Measurements from ENCODE around the gene DIAPH3.
"Not testable (repeated sequence)": the region's sequence is repeated elsewhere in the genome, so short reads cannot be mapped to it uniquely, and the experiment has no call there.

Gene DIAPH3

GRCh38 chr13:60048353-60048752, 115.4 kb downstream of the DIAPH3 start:
- not testable (repeated sequence) for H3K4me3 ChIP-seq (ENCODE audit: insufficient read depth in 1 of 2, low read depth in 1 of 2, low read length in 2 of 2); H3K14ac ChIP-seq (ENCODE audit: low read length in 2 of 2); H3K27me3 ChIP-seq (ENCODE audit: control insufficient read depth in 1 of 2, insufficient read depth in 1 of 2, low read length in 2 of 2); H3K4me2 ChIP-seq (ENCODE audit: low read length, poor library complexity, severe bottlenecking); H2BK120ac ChIP-seq (ENCODE audit: low read depth, low read length); H3K9ac ChIP-seq (ENCODE audit: low read length); H2AFZ ChIP-seq (ENCODE audit: low read depth, low read length); H4K8ac ChIP-seq (ENCODE audit: low read length); H3K4ac ChIP-seq (ENCODE audit: low read depth in 1 of 2, low read length in 2 of 2); H2AK5ac ChIP-seq (ENCODE audit: low read length, severe bottlenecking); H3K36me3 ChIP-seq (ENCODE audit: control insufficient read depth in 1 of 2, insufficient read depth in 2 of 2, low read depth in 1 of 2, low read length in 2 of 2); H3K4me1 ChIP-seq (ENCODE audit: control insufficient read depth, insufficient read depth, low read depth, low read length); DNase-seq; H3K18ac ChIP-seq (ENCODE audit: low read depth in 1 of 2, low read length in 2 of 2); H3K27ac ChIP-seq (ENCODE audit: low read length, poor library complexity, severe bottlenecking); H2BK12ac ChIP-seq (ENCODE audit: low read length in 2 of 2); H3K9me3 ChIP-seq (ENCODE audit: control insufficient read depth, low read length); H3K23ac ChIP-seq (ENCODE audit: low read length in 2 of 2); H2BK5ac ChIP-seq (ENCODE audit: low read depth, low read length, poor library complexity, severe bottlenecking); H4K91ac ChIP-seq (ENCODE audit: low read length); H2BK15ac ChIP-seq (ENCODE audit: low read depth, poor library complexity, severe bottlenecking)
- H3K79me1 ChIP-seq (replicated peaks; ENCODE audit: low read length, poor library complexity, severe bottlenecking): peaks cover 18% of the 10 kb centered on the region

GRCh38 chr13:60047918-60048317, 115.8 kb downstream of the DIAPH3 start:
- Histone ChIP-seq H3K79me1 (replicated peaks; ENCODE audit: low read length, poor library complexity, severe bottlenecking) (peaks cover 18% of the 10 kb centered on the region), H2BK120ac (ENCODE audit: low read depth, low read length) (no peak overlapping the region), H3K4ac (ENCODE audit: low read depth in 1 of 2, low read length in 2 of 2) (no peak overlapping the region), H3K9ac (ENCODE audit: low read length) (no peak overlapping the region), H2BK5ac (ENCODE audit: low read depth, low read length, poor library complexity, severe bottlenecking) (no peak overlapping the region), H4K91ac (ENCODE audit: low read length) (no peak overlapping the region), H3K27me3 (ENCODE audit: control insufficient read depth in 1 of 2, insufficient read depth in 1 of 2, low read length in 2 of 2) (no peaks in the 10 kb centered on the region), H3K4me2 (ENCODE audit: low read length, poor library complexity, severe bottlenecking) (no peak overlapping the region), H3K18ac (ENCODE audit: low read depth in 1 of 2, low read length in 2 of 2) (no peak overlapping the region), H3K9me3 (ENCODE audit: control insufficient read depth, low read length) (no peaks in the 10 kb centered on the region), H3K4me3 (ENCODE audit: insufficient read depth in 1 of 2, low read depth in 1 of 2, low read length in 2 of 2) (no peak overlapping the region), H3K4me1 (ENCODE audit: control insufficient read depth, insufficient read depth, low read depth, low read length) (no peaks in the 10 kb centered on the region), H3K27ac (ENCODE audit: low read length, poor library complexity, severe bottlenecking) (no peak overlapping the region), H2BK12ac (ENCODE audit: low read length in 2 of 2) (no peak overlapping the region), H4K8ac (ENCODE audit: low read length) (no peak overlapping the region), H3K14ac (ENCODE audit: low read length in 2 of 2) (no peak overlapping the region), H2BK15ac (ENCODE audit: low read depth, poor library complexity, severe bottlenecking) (no peak overlapping the region), H2AK5ac (ENCODE audit: low read length, severe bottlenecking) (no peak overlapping the region), H3K23ac (ENCODE audit: low read length in 2 of 2) (no peak overlapping the region), H3K36me3 (ENCODE audit: control insufficient read depth in 1 of 2, insufficient read depth in 2 of 2, low read depth in 1 of 2, low read length in 2 of 2) (no peaks in the 10 kb centered on the region), H2AFZ (ENCODE audit: low read depth, low read length) (no peak overlapping the region)
- WGBS: 98% methylated on average over 2 of the region's 3 CpGs
- DNase-seq: no peak

GRCh38 chr13:60044321-60044720, 119.4 kb downstream of the DIAPH3 start:
- no peak overlapping the region for H3K23ac ChIP-seq (ENCODE audit: low read length in 2 of 2)
- WGBS: 100% methylated on average over 3 of the region's 4 CpGs
- H2BK5ac ChIP-seq (ENCODE audit: low read depth, low read length, poor library complexity, severe bottlenecking): no peak overlapping the region
- no peaks in the 10 kb centered on the region for H3K9me3 ChIP-seq (ENCODE audit: control insufficient read depth, low read length)
- H3K9ac ChIP-seq (ENCODE audit: low read length): no peak overlapping the region
- H2BK12ac ChIP-seq (ENCODE audit: low read length in 2 of 2): no peak overlapping the region
- no peak overlapping the region for H3K4ac ChIP-seq (ENCODE audit: low read depth in 1 of 2, low read length in 2 of 2)
- no peak overlapping the region for H2BK15ac ChIP-seq (ENCODE audit: low read depth, poor library complexity, severe bottlenecking)
- H3K18ac ChIP-seq (ENCODE audit: low read depth in 1 of 2, low read length in 2 of 2): no peak overlapping the region
- H3K36me3 ChIP-seq (ENCODE audit: control insufficient read depth in 1 of 2, insufficient read depth in 2 of 2, low read depth in 1 of 2, low read length in 2 of 2): no peaks in the 10 kb centered on the region
- H3K27me3 ChIP-seq (ENCODE audit: control insufficient read depth in 1 of 2, insufficient read depth in 1 of 2, low read length in 2 of 2): no peaks in the 10 kb centered on the region
- H3K4me2 ChIP-seq (ENCODE audit: low read length, poor library complexity, severe bottlenecking): no peak overlapping the region
- DNase-seq: no peak
- peaks cover 7% of the 10 kb centered on the region for H3K79me1 ChIP-seq (replicated peaks; ENCODE audit: low read length, poor library complexity, severe bottlenecking)
- no peak overlapping the region for H2AK5ac ChIP-seq (ENCODE audit: low read length, severe bottlenecking)
- no peak overlapping the region for H4K8ac ChIP-seq (ENCODE audit: low read length)
- H4K91ac ChIP-seq (ENCODE audit: low read length): no peak overlapping the region
- H3K27ac ChIP-seq (ENCODE audit: low read length, poor library complexity, severe bottlenecking): no peak overlapping the region
- no peak overlapping the region for H3K14ac ChIP-seq (ENCODE audit: low read length in 2 of 2)
- H2BK120ac ChIP-seq (ENCODE audit: low read depth, low read length): no peak overlapping the region
- no peak overlapping the region for H2AFZ ChIP-seq (ENCODE audit: low read depth, low read length)
- H3K4me1 ChIP-seq (ENCODE audit: control insufficient read depth, insufficient read depth, low read depth, low read length): no peaks in the 10 kb centered on the region
- H3K4me3 ChIP-seq (ENCODE audit: insufficient read depth in 1 of 2, low read depth in 1 of 2, low read length in 2 of 2): no peak overlapping the region

- WGBS: 100% methylated on average over 1 of the region's 2 CpGs
Measured at GRCh38 chr13:60043262-60043661, 120.5 kb downstream of the DIAPH3 start.

More at GRCh38 chr13:60043262-60043661, 120.5 kb downstream of the DIAPH3 start:
- Histone ChIP-seq H4K91ac (ENCODE audit: low read length) (no peak overlapping the region), H2AFZ (ENCODE audit: low read depth, low read length) (no peak overlapping the region), H3K18ac (ENCODE audit: low read depth in 1 of 2, low read length in 2 of 2) (no peak overlapping the region), H4K8ac (ENCODE audit: low read length) (no peak overlapping the region), H3K27ac (ENCODE audit: low read length, poor library complexity, severe bottlenecking) (no peak overlapping the region), H3K9ac (ENCODE audit: low read length) (no peak overlapping the region), H2BK15ac (ENCODE audit: low read depth, poor library complexity, severe bottlenecking) (no peak overlapping the region), H3K4me2 (ENCODE audit: low read length, poor library complexity, severe bottlenecking) (no peak overlapping the region), H3K27me3 (ENCODE audit: control insufficient read depth in 1 of 2, insufficient read depth in 1 of 2, low read length in 2 of 2) (no peaks in the 10 kb centered on the region), H3K4ac (ENCODE audit: low read depth in 1 of 2, low read length in 2 of 2) (no peak overlapping the region), H3K23ac (ENCODE audit: low read length in 2 of 2) (no peak overlapping the region), H2BK5ac (ENCODE audit: low read depth, low read length, poor library complexity, severe bottlenecking) (no peak overlapping the region), H3K36me3 (ENCODE audit: control insufficient read depth in 1 of 2, insufficient read depth in 2 of 2, low read depth in 1 of 2, low read length in 2 of 2) (no peaks in the 10 kb centered on the region), H3K4me3 (ENCODE audit: insufficient read depth in 1 of 2, low read depth in 1 of 2, low read length in 2 of 2) (no peak overlapping the region), H3K14ac (ENCODE audit: low read length in 2 of 2) (no peak overlapping the region), H3K9me3 (ENCODE audit: control insufficient read depth, low read length) (no peaks in the 10 kb centered on the region), H2AK5ac (ENCODE audit: low read length, severe bottlenecking) (no peak overlapping the region), H2BK12ac (ENCODE audit: low read length in 2 of 2) (no peak overlapping the region), H3K4me1 (ENCODE audit: control insufficient read depth, insufficient read depth, low read depth, low read length) (no peaks in the 10 kb centered on the region), H3K79me1 (replicated peaks; ENCODE audit: low read length, poor library complexity, severe bottlenecking) (peaks cover 6% of the 10 kb centered on the region), H2BK120ac (ENCODE audit: low read depth, low read length) (no peak overlapping the region)
- peak; percentile 8 for DNase-seq

Measured in mesenchymal stem cell (in vitro differentiated cells and primary cell).